GM12874 (cell line): Measurements from ENCODE around the gene PPM1A.

Source experiments
- CTCF ChIP-seq: IDR thresholded peaks from 2 replicates; pipeline ENCODE4 v1.5.1; 2011; ENCODE audit warnings: low read depth, mild to moderate bottlenecking, control low read depth, low read length, moderate library complexity; ENCODE audit not compliant: insufficient read depth

The PPM1A gene

GRCh38 chr14:60217713-60218112 is 31.3 kb upstream of the PPM1A start:
- no peak for TF ChIP-seq CTCF

GRCh38 chr14:60220084-60220483 is 28.9 kb upstream of the PPM1A start:
- no peak for TF ChIP-seq CTCF

GRCh38 chr14:60220917-60221316 is 28.1 kb upstream of the PPM1A start:
- no peak for TF ChIP-seq CTCF

- TF ChIP-seq CTCF: no peak
Measured at GRCh38 chr14:60221457-60221856, 27.6 kb upstream of the PPM1A start.

- no peak for TF ChIP-seq CTCF
Measured at GRCh38 chr14:60222820-60223219, 26.2 kb upstream of the PPM1A start.

- no peak for TF ChIP-seq CTCF
Measured at GRCh38 chr14:60225265-60225664, 23.8 kb upstream of the PPM1A start.

- no peak for TF ChIP-seq CTCF
Measured at GRCh38 chr14:60226298-60226697, 22.7 kb upstream of the PPM1A start.

- TF ChIP-seq CTCF: no peak
Measured at GRCh38 chr14:60227291-60227690, 21.7 kb upstream of the PPM1A start.
